ENCODE results near the gene ZNF45. TPM values are rescaled to one million over a fixed set of nuclear protein-coding genes. Genes with fewer than 3 reads are reported as not detected.

ZNF45 gene
- total and polyA plus RNA-seq, 2 of the 13 experiments (the other 11 are each of a cell fraction or from before 2014, with no cell fraction given), result 2.4 to 11.3 TPM

- TF ChIP-seq, protein P1, sequence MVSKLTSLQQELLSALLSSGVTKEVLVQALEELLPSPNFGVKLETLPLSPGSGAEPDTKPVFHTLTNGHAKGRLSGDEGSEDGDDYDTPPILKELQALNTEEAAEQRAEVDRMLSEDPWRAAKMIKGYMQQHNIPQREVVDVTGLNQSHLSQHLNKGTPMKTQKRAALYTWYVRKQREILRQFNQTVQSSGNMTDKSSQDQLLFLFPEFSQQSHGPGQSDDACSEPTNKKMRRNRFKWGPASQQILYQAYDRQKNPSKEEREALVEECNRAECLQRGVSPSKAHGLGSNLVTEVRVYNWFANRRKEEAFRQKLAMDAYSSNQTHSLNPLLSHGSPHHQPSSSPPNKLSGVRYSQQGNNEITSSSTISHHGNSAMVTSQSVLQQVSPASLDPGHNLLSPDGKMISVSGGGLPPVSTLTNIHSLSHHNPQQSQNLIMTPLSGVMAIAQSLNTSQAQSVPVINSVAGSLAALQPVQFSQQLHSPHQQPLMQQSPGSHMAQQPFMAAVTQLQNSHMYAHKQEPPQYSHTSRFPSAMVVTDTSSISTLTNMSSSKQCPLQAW (CRISPR knock-in tag; IDR thresholded peaks at IDR 0.05), result peak; percentile 64; the same call in 1 of the 2 replicates
- TF ChIP-seq, protein P2, sequence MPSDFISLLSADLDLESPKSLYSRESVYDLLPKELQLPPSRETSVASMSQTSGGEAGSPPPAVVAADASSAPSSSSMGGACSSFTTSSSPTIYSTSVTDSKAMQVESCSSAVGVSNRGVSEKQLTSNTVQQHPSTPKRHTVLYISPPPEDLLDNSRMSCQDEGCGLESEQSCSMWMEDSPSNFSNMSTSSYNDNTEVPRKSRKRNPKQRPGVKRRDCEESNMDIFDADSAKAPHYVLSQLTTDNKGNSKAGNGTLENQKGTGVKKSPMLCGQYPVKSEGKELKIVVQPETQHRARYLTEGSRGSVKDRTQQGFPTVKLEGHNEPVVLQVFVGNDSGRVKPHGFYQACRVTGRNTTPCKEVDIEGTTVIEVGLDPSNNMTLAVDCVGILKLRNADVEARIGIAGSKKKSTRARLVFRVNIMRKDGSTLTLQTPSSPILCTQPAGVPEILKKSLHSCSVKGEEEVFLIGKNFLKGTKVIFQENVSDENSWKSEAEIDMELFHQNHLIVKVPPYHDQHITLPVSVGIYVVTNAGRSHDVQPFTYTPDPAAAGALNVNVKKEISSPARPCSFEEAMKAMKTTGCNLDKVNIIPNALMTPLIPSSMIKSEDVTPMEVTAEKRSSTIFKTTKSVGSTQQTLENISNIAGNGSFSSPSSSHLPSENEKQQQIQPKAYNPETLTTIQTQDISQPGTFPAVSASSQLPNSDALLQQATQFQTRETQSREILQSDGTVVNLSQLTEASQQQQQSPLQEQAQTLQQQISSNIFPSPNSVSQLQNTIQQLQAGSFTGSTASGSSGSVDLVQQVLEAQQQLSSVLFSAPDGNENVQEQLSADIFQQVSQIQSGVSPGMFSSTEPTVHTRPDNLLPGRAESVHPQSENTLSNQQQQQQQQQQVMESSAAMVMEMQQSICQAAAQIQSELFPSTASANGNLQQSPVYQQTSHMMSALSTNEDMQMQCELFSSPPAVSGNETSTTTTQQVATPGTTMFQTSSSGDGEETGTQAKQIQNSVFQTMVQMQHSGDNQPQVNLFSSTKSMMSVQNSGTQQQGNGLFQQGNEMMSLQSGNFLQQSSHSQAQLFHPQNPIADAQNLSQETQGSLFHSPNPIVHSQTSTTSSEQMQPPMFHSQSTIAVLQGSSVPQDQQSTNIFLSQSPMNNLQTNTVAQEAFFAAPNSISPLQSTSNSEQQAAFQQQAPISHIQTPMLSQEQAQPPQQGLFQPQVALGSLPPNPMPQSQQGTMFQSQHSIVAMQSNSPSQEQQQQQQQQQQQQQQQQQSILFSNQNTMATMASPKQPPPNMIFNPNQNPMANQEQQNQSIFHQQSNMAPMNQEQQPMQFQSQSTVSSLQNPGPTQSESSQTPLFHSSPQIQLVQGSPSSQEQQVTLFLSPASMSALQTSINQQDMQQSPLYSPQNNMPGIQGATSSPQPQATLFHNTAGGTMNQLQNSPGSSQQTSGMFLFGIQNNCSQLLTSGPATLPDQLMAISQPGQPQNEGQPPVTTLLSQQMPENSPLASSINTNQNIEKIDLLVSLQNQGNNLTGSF (CRISPR knock-in tag; IDR thresholded peaks at IDR 0.05), result peak; percentile 68; the same call in 1 of the 2 replicates
- TF ChIP-seq KDM1A (CRISPR knock-in tag; IDR thresholded peaks at IDR 0.05), result no peak
- TF ChIP-seq, protein P3, sequence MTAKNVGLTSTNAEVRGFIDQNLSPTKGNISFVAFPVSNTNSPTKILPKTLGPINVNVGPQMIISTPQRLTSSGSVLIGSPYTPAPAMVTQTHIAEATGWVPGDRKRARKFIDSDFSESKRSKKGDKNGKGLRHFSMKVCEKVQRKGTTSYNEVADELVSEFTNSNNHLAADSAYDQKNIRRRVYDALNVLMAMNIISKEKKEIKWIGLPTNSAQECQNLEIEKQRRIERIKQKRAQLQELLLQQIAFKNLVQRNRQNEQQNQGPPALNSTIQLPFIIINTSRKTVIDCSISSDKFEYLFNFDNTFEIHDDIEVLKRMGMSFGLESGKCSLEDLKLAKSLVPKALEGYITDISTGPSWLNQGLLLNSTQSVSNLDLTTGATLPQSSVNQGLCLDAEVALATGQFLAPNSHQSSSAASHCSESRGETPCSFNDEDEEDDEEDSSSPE (CRISPR knock-in tag; IDR thresholded peaks at IDR 0.05), result peak; percentile 17; the same call in 1 of the 2 replicates
- TF ChIP-seq SPEN (CRISPR knock-in tag; IDR thresholded peaks at IDR 0.05; ENCODE audit: low read depth), result peak; percentile 77
- TF ChIP-seq GABPA (IDR thresholded peaks at IDR 0.05; ENCODE audit: low read depth, low read length), result peak; percentile 69
- peak; percentile 98 for TF ChIP-seq GABPA (CRISPR knock-in tag; IDR thresholded peaks at IDR 0.05; ENCODE audit: low read depth)
- no peak for TF ChIP-seq MED8 (CRISPR knock-in tag; IDR thresholded peaks at IDR 0.05; ENCODE audit: insufficient replicate concordance)
- TF ChIP-seq PHF20 (CRISPR knock-in tag; IDR thresholded peaks at IDR 0.05), result peak; percentile 58; the same call in 1 of the 2 replicates
- TF ChIP-seq ZNF709 (CRISPR knock-in tag; IDR thresholded peaks at IDR 0.05), result peak; percentile 57; the same call in 1 of the 2 replicates
- TF ChIP-seq, protein P4, sequence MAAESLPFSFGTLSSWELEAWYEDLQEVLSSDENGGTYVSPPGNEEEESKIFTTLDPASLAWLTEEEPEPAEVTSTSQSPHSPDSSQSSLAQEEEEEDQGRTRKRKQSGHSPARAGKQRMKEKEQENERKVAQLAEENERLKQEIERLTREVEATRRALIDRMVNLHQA (CRISPR knock-in tag; IDR thresholded peaks at IDR 0.05), result no peak
- TF ChIP-seq ELF1 (CRISPR knock-in tag; IDR thresholded peaks at IDR 0.05), result peak; percentile 60
- 0 out of 2 replicates have a peak, but pooled peaks have one; percentile 33 for TF ChIP-seq PAX8 (CRISPR knock-in tag; IDR thresholded peaks at IDR 0.05; ENCODE audit: borderline replicate concordance)
- no peak for TF ChIP-seq NCOR1 (IDR thresholded peaks at IDR 0.05; ENCODE audit: borderline replicate concordance, low read length)
- no peak for TF ChIP-seq ZNF282 (IDR thresholded peaks at IDR 0.05; ENCODE audit: partially characterized antibody)
- TF ChIP-seq MIER3 (CRISPR knock-in tag; IDR thresholded peaks at IDR 0.05; ENCODE audit: borderline replicate concordance), result no peak
- no peak for TF ChIP-seq CBX1 (IDR thresholded peaks at IDR 0.05; ENCODE audit: low read depth)
- TF ChIP-seq ZNF773 (CRISPR knock-in tag; IDR thresholded peaks at IDR 0.05; ENCODE audit: borderline replicate concordance), result 0 out of 2 replicates have a peak, but pooled peaks have one; percentile 34
- peak; percentile 30; the same call in 1 of the 2 replicates for TF ChIP-seq KDM5B (CRISPR knock-in tag; IDR thresholded peaks at IDR 0.05; ENCODE audit: borderline replicate concordance)
- no peak for TF ChIP-seq CBX5 (CRISPR knock-in tag; IDR thresholded peaks at IDR 0.05; ENCODE audit: borderline replicate concordance)
- no peak for TF ChIP-seq CHD2 (IDR thresholded peaks at IDR 0.05; ENCODE audit: low read depth, low read length)
- TF ChIP-seq KAT8 (CRISPR knock-in tag; IDR thresholded peaks at IDR 0.05), result peak; percentile 79
These were observed 33.4 kb downstream of the ZNF45 start (continued) for GRCh38 chr19:43901395-43902390.
